ENCODE data around the gene OSBPL9. TPM values are rescaled to one million over a fixed set of nuclear protein-coding genes. Genes with fewer than 3 reads are reported as not detected.

Gene OSBPL9
- total and polyA plus RNA-seq, 2 donors (not counting 1 experiment from before 2014, with no cell fraction given): 23.1 to 59.6 TPM

- TF ChIP-seq EZH2 (IDR thresholded peaks at IDR 0.05; ENCODE audit: borderline replicate concordance, insufficient read depth, low read depth, low read length, poor library complexity, severe bottlenecking) (no peak), CTCF (IDR thresholded peaks at IDR 0.05) (no peak)
These were observed 43.7 kb downstream of the OSBPL9 start for GRCh38 chr1:51660580-51660979.

GRCh38 chr1:51661081-51661518 is 44.2 kb downstream of the OSBPL9 start:
- Histone ChIP-seq H3K79me2 (ENCODE audit: control insufficient read depth, insufficient read depth, low read length) (peaks cover 15% of the 10 kb centered on the region), H3K27me3 (replicated peaks in 1 of 4; ENCODE audit: control extremely low read depth in 1 of 4, control insufficient read depth in 3 of 4, insufficient read depth in 4 of 4, low read length in 3 of 4) (no peaks in the 10 kb centered on the region), H3K36me3 (replicated peaks in 1 of 2; ENCODE audit: control extremely low read depth in 1 of 2, control insufficient read depth in 1 of 2, extremely low read depth in 1 of 2, insufficient read depth in 2 of 2, low read length in 1 of 2) (no peaks in the 10 kb centered on the region), H3K27ac (ENCODE audit: low read length in 2 of 2) (no peak overlapping the region), H3K4me3 (ENCODE audit: control extremely low read depth in 1 of 5, extremely low read depth in 1 of 5, insufficient read depth in 1 of 5, low read depth in 2 of 5, low read length in 4 of 5) (no peak overlapping the region), H3K4me1 (ENCODE audit: control insufficient read depth in 2 of 2, insufficient read depth in 2 of 2, low read length in 2 of 2) (peaks cover 0 to 6% of the 10 kb centered on the region in 2 donors), H3K9ac (ENCODE audit: low read length) (no peak overlapping the region), H4K20me1 (ENCODE audit: control insufficient read depth, insufficient read depth, low read length, poor library complexity, severe bottlenecking) (peaks cover 16% of the 10 kb centered on the region), H2AFZ (ENCODE audit: insufficient read depth, low read depth, low read length, poor library complexity, severe bottlenecking) (no peak overlapping the region), H3K4me2 (replicated peaks; ENCODE audit: low read depth, low read length, poor library complexity, severe bottlenecking) (no peak overlapping the region), H3K9me3 (ENCODE audit: control extremely low read depth in 1 of 3, control insufficient read depth in 2 of 3, insufficient read depth in 1 of 3, low read length in 2 of 3) (no peaks in the 10 kb centered on the region)
- no peak for ATAC-seq (ENCODE audit: low read depth)
- ChIA-PET CTCF (no interaction called here), POLR2A (no interaction called here)
- intact Hi-C loops (cut with micrococcal nuclease): no loop called here
- WGBS (ENCODE audit: insufficient coverage): 89% methylated on average over 1 of the region's 3 CpGs
- H3K27me3 Mint-ChIP-seq: no peaks in the 10 kb centered on the region
- no peak overlapping the region for H3K27ac Mint-ChIP-seq
- H3K4me3 Mint-ChIP-seq: no peak overlapping the region
- no peaks in the 10 kb centered on the region for H3K9me3 Mint-ChIP-seq (ENCODE audit: insufficient read depth)
- peaks cover 15% of the 10 kb centered on the region for H3K4me1 Mint-ChIP-seq
- TF ChIP-seq EZH2 (IDR thresholded peaks at IDR 0.05; ENCODE audit: borderline replicate concordance, insufficient read depth, low read depth, low read length, poor library complexity, severe bottlenecking) (no peak), CTCF (IDR thresholded peaks at IDR 0.05) (no peak)
- DNase-seq: no peak

More at GRCh38 chr1:51660580-51660979, 43.7 kb downstream of the OSBPL9 start:
- Histone ChIP-seq H3K27me3 (replicated peaks in 1 of 4; ENCODE audit: control extremely low read depth in 1 of 4, control insufficient read depth in 3 of 4, insufficient read depth in 4 of 4, low read length in 3 of 4) (no peaks in the 10 kb centered on the region), H2AFZ (ENCODE audit: insufficient read depth, low read depth, low read length, poor library complexity, severe bottlenecking) (no peak overlapping the region), H3K4me3 (ENCODE audit: control extremely low read depth in 1 of 5, extremely low read depth in 1 of 5, insufficient read depth in 1 of 5, low read depth in 2 of 5, low read length in 4 of 5) (no peak overlapping the region), H3K9me3 (ENCODE audit: control extremely low read depth in 1 of 3, control insufficient read depth in 2 of 3, insufficient read depth in 1 of 3, low read length in 2 of 3) (no peaks in the 10 kb centered on the region), H3K79me2 (ENCODE audit: control insufficient read depth, insufficient read depth, low read length) (peaks cover 12% of the 10 kb centered on the region), H3K27ac (ENCODE audit: low read length in 2 of 2) (no peak overlapping the region), H4K20me1 (ENCODE audit: control insufficient read depth, insufficient read depth, low read length, poor library complexity, severe bottlenecking) (peaks cover 16% of the 10 kb centered on the region), H3K36me3 (replicated peaks in 1 of 2; ENCODE audit: control extremely low read depth in 1 of 2, control insufficient read depth in 1 of 2, extremely low read depth in 1 of 2, insufficient read depth in 2 of 2, low read length in 1 of 2) (peaks cover 0 to under 1% of the 10 kb centered on the region in 2 experiments), H3K4me1 (ENCODE audit: control insufficient read depth in 2 of 2, insufficient read depth in 2 of 2, low read length in 2 of 2) (peaks cover 0 to 6% of the 10 kb centered on the region in 2 donors), H3K4me2 (replicated peaks; ENCODE audit: low read depth, low read length, poor library complexity, severe bottlenecking) (no peak overlapping the region), H3K9ac (ENCODE audit: low read length) (no peak overlapping the region)
- Mint-ChIP-seq H3K4me1 (peaks cover 13% of the 10 kb centered on the region), H3K27me3 (no peaks in the 10 kb centered on the region), H3K9me3 (ENCODE audit: insufficient read depth) (no peaks in the 10 kb centered on the region), H3K4me3 (no peak overlapping the region), H3K27ac (no peak overlapping the region)
- intact Hi-C loops (cut with micrococcal nuclease): no loop called here
- ChIA-PET POLR2A (no interaction called here), CTCF (no interaction called here)
- ATAC-seq (ENCODE audit: low read depth) (no peak), DNase-seq (no peak)
- 100% methylated on average over 1 of the region's 1 CpG for WGBS (ENCODE audit: insufficient coverage)

Data from B cell (primary cell).